Stimulated activated CD4-positive, alpha-beta T cell treated with anti-CD3 and anti-CD28 coated beads, Interleukin-4, amount 100 ng/mL, for 4 hours (primary cell): Measurements from ENCODE around the gene FBXW7.

Source experiments
- DNase-seq, 2 experiments: peaks; one replicate each; pipeline ENCODE4 v3.0.0-alpha.2; 2020

The FBXW7 gene

GRCh38 chr4:152464030-152464823, 71.7 kb downstream of the FBXW7 start:
- no peak for DNase-seq

GRCh38 chr4:152463562-152463961, 72.3 kb downstream of the FBXW7 start:
- DNase-seq: no peak

- DNase-seq: no peak
Observed at GRCh38 chr4:152462695-152463094, 73.2 kb downstream of the FBXW7 start.

- DNase-seq: no peak
Observed at GRCh38 chr4:152462047-152462446, 73.8 kb downstream of the FBXW7 start.

GRCh38 chr4:152460488-152460887, 75.4 kb downstream of the FBXW7 start:
- no peak for DNase-seq

- DNase-seq: no peak
Observed at GRCh38 chr4:152459326-152459725, 76.6 kb downstream of the FBXW7 start.

GRCh38 chr4:152458801-152459302, 77.0 kb downstream of the FBXW7 start:
- DNase-seq: no peak

- no peak for DNase-seq
Observed at GRCh38 chr4:152456609-152457008, 79.3 kb downstream of the FBXW7 start.

- no peak for DNase-seq
Observed at GRCh38 chr4:152455311-152455710, 80.6 kb downstream of the FBXW7 start.

GRCh38 chr4:152454398-152455011, 81.4 kb downstream of the FBXW7 start:
- DNase-seq: no peak

- DNase-seq: no peak
Observed at GRCh38 chr4:152451496-152451895, 84.4 kb downstream of the FBXW7 start.

GRCh38 chr4:152448854-152449253, 87.0 kb downstream of the FBXW7 start:
- DNase-seq: no peak

- no peak for DNase-seq
Observed at GRCh38 chr4:152448038-152448707, 87.7 kb downstream of the FBXW7 start.

GRCh38 chr4:152443859-152444258, 92.0 kb downstream of the FBXW7 start:
- no peak for DNase-seq

GRCh38 chr4:152437561-152437960, 98.3 kb downstream of the FBXW7 start:
- no peak for DNase-seq

- DNase-seq: no peak
Observed at GRCh38 chr4:152436384-152436783, 99.5 kb downstream of the FBXW7 start.

GRCh38 chr4:152434011-152434410, 101.9 kb downstream of the FBXW7 start:
- no peak for DNase-seq

GRCh38 chr4:152431784-152432183, 104.1 kb downstream of the FBXW7 start:
- no peak for DNase-seq

GRCh38 chr4:152431291-152431690, 104.6 kb downstream of the FBXW7 start:
- no peak for DNase-seq

GRCh38 chr4:152430507-152430906, 105.4 kb downstream of the FBXW7 start:
- DNase-seq: no peak

GRCh38 chr4:152427981-152428380, 107.9 kb downstream of the FBXW7 start:
- no peak for DNase-seq

GRCh38 chr4:152424977-152425376, 110.9 kb downstream of the FBXW7 start:
- no peak for DNase-seq

GRCh38 chr4:152424396-152424795, 111.5 kb downstream of the FBXW7 start:
- DNase-seq: no peak

- no peak for DNase-seq
Observed at GRCh38 chr4:152422817-152423320, 113.0 kb downstream of the FBXW7 start.
